GM18867 (cell line): ENCODE measurements around the gene OCLN.
"Not testable (repeated sequence)": the region's sequence is repeated elsewhere in the genome, so short reads cannot be mapped to it uniquely, and the experiment has no call there.

ENCODE experiments used
- ATAC-seq: cut with Tn5 transposase; IDR thresholded peaks from one replicate; pipeline ENCODE4 v1.9.1; 2021; ENCODE audit warnings: mild to moderate bottlenecking, moderate library complexity; ENCODE audit not compliant: unreplicated experiment

The OCLN gene

DNA sequence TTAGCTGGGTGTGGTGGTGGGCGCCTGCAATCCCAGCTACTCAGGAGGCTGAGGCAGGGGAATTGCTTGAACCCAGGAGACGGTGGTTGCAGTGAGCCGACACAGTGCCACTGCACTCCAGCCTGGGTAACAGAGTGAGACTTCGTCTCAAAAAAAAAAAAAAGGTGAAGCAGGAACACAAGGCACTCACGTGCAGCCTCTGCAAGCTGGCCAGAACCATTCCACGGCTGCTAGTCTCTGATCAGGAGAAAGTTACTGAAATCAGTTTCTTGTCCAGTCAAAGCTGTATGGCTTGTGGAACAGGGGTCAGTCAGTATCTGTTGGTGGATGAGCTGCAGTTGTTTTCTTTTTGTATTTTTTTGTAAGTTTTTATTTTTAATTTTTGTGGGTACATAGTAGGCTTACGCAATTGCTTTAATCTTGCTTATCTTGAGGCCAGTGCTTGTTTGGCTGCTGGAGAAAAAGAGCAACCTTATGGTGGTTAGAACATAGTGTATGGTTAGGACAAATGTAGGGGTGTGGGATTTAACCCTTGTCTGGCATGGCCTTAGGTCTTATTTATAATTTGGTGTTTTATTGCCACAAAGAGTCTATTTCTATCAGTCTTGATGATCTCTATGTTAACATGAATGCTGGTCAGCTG lies 34.7 kb downstream of the OCLN start:
- no peak for ATAC-seq

DNA sequence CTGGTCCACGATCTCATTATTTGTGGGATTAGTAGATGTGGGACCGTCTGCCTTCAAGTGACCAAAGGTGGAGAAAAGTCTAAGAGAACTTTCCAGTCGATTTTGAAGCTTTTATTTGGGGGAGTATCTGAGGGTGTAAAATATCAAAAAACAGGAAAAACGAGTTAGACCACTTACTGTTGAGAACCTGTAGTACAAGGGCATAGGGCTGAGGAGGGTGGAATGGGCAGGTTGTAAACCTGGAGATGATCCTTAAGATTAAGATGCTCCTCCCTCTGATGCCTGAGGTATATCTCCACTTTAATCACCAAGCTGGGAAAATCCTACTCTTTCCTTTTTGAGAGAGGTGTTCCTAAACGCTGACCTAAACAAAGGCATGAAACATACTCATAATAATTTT lies 35.4 kb downstream of the OCLN start:
- ATAC-seq: no peak

DNA sequence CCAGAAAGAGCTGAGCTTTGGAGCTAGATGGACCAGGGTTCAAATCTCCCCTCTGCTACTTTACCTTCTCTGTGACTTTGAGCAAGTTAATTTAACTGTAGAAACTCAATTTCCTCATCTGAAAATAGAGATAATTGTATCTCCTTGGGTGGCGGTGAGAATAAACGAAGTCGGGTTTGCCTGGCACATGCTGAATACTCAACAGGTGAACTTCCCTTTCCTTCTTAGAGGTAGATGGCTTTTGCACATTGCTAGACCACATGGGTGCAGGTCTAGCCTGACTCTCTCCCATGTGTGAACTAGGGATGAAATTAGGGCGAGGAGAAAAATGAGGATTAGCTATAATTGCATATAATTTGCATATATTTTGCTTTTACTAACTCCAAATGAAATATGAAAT lies 36.0 kb downstream of the OCLN start:
- no peak for ATAC-seq

DNA sequence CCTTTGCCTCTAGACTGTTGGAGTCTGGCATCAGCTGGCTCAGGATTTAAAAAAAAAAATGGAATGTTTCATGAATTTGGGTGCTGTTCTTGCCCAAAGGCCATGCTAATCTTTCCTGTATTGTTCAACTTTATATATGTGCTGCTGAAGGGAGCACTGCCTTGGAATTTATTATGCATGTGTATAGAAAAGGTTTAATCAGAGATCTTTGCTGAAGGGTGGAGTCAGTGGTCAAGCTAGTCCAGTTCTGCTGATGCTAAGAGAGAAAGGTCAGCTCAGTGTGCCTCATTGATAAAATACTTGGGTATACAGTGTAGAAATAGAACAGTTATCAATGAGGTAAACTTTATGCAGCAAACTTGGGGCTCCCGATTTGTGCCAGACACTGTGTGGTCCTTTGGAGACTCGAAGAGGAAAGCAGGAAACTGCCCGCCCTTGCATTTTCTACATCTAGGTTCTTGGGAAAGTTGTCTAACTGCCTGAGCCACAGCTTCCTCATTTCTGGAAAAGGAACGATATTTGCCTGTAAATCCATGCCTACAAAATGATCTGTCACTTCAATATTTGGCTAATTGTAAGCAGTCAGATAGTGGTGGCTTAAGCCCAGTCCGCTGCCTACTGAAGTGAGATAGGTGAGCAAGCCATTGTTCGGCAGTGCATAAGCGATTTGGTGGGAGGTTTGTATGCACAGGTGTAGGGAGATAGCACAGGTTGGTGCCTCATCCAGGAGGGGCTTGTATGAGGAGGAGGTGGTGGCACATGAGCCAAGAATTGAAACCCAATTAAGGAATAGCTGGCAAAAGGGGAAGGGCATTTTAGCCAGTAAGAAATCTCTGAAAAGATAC lies 38.2 kb downstream of the OCLN start:
- ATAC-seq: no peak

DNA sequence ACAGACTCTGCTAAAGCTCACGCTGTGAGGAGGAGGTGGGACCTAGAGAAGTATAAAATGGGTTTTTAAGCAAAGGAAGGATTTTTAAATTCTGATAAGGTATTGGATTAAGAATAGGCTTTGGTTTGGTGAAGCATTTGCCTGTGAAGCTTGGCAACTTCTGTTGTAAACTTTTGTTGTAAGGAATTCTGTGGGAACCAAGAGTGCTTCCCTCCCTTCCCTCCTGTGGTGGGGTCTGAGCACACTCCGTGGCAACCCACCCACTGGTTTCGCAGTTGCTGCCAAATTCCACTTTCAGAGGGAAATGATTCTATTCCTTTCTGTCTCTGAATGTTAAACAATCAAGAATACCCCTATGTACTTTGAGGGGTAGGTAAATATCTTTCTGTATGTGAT lies 38.8 kb downstream of the OCLN start:
- no peak for ATAC-seq

DNA sequence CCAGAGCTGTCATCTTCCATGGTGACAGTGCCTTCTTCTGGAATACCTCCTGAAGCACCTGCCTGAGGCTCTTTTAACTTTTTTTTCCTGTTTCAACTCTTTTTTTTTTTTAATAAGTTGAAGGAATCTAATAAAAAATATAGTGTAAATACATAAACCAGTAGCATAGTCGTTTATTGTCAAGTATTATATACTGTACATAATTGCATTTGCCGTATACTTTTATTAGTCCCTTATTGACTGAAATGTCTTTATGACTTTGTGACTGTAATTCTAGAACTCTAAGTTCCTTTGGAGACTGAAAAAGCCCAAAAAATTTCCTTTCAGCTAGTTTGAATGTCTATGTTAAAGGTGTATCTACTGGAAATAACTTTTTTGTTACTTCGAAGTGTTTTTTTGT lies 45.3 kb downstream of the OCLN start:
- not testable (repeated sequence) for ATAC-seq

DNA sequence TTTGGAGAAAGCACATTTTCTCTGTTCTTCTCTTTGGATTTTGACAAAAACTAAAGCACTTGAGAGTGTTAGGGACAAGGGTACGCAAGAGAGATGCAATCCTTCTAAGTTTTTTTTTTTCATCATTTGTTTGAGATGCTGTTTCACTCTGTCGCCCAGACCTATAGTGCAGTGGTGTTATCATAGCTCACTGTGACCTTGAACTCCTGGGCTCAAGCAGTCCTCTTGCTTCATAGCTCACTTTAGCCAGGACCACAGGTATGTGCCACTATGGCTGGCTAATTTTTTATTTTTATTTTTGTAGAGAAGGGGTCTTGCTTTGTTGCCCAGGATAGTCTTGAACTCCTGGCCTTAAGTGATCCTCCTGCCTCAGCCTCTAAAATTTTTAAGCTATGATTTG lies 46.1 kb downstream of the OCLN start:
- ATAC-seq: not testable (repeated sequence)

DNA sequence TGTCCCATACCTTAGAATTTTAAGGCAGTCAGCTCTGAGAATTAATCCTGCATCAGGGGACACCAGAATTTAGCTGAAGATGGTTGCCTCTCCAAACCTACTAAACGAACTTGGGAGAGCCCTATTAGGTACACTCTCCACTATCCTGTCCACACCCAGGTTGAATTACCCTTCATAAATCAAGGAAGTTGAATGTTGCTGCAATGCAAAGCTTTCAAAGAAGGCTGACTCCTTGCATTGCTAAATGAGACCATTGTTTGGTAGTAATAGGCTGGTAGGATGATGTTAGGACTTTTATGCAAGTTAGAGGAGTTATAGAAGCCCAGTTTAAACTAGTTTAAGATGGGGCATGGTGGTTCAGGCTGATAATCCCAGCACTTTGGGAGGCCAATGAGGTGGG lies 48.8 kb downstream of the OCLN start:
- not testable (repeated sequence) for ATAC-seq

DNA sequence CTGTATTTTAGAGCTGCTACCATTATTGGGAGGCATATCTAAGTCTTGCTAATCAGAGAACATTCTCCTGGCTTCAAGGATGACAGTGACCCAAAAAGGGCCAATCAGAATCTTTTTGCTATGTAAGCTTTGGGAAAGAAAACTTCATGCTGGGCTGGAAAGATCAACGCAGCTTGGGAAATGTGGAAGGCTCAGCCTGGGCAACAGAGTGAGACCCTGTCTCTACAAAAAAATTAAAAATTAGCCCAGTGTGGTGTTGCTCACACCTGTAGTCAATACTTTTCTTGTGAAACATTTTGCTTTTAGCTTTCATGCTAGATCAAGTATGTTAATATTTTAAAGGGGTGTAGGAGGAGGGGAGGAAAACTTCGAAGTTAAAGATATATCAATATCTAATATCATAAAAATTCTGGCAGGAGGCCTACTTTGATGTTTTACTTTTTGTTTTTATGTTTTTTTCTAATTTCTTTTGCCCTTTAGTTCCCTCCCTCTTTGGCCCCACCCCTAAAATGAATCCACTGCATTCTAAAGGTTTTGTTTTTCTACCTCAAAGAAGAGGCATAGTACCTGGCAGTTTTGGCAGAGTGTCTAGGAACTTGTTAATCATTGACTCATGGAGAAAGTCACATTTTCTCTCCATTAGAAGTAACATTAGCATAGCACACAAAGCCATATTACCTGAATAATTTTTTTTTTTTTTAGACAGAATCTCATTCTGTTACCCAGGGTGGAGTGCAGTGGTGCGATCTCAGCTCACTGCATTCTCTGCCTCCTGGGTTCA lies 50.4 kb downstream of the OCLN start:
- not testable (repeated sequence) for ATAC-seq

DNA sequence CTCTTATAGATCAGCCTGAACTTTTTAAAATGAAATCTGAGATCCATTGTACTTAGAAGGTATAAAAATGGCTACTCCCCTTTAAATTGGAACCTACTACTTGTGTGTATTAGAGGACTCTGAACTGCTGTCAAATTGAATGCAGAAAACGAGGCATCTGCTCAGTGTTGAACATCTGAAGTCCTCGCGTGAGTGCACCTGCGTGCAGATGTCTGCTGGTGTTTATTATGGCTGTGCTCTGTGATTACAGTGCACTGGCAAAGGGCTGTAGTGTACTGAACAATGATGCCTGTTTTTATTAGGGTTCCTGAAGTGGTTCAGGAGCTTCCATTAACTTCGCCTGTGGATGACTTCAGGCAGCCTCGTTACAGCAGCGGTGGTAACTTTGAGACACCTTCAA lies 52.0 kb downstream of the OCLN start:
- not testable (repeated sequence) for ATAC-seq

DNA sequence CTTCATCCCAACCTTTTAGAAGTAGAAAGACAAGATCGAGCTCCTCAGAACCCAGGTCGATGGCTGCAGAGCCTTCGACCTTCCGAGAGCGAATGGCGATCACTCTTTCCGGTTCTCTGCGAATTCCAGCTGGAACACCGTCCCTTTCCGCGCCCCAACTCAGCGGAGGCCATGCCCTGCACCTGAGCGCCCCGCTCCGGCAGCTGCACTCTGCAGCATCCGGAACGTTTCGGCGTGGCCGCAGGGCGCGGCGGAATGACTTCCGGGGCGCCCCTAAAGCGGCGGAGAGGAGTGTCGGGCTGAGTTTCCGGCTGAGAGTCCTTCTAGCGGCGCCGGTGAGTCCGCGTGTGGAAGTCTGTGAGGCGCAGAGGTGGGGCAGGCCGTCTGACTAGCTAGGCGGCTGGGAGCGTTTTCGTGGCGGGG lies 67.3 kb downstream of the OCLN start, which contains the start of gene GTF2H2C:
TSS of gene GTF2H2C (plus strand) at position 284 of the 423 bp plus-strand sequence. CDS start 4,942 bp downstream, outside the sequence.
- ATAC-seq: peak; percentile 98

DNA sequence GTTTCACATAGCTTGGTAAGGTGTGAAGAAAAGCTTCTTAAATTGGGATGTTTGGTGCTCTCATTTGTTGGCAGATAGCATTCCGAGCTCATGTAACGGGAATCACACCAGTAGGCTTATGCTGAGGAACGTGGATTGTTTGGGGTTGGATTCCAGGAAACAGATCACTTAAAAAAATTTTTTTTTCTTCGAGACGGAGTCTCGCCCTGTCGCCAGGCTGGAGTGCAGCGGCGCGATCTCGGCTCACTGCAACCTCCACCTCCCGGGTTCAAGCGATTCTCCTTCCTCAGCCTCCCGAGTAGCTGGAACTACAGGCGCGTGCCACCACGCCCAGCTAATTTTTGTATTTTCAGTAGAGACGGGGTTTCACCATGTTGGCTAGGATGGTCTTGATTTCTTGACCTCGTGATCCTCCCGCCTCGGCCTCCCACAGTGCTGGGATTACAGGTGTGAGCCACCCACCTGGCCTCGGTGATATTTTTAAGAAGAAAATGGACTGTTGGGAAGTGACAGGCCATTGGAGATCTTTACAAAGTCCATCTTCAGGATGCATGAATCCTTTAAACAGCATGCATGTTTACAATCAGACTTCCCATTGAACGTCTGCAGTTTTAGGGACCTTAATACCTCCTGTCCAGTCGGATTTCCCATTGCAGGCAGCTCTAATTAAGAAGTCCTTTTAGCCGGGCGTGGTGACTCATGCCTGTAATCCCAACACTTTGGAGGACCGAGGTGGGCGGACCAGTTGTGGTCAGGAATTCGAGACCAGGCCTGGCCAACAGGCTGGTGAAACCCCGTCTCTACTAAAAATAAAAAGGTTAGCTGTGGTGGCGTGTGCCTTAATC lies 68.2 kb downstream of the OCLN start:
- ATAC-seq: not testable (repeated sequence)

DNA sequence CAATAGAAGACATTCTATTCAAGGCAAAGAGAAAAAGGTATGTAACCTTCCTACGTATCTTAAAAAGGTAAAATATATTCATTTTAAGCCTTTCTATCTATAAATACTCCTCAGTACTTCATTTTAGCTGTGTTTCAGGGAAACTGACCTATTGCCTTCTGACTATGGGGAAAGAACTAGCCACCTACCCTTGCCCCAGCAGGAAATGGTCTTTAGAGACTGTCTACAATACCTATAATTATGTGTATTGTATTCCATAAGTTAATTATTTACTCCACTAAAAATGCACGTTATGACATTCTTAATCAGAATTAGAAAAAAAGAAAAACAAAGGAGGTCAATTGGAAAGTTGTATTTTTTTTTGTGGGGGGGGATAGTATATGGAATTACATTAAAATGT lies 73.6 kb downstream of the OCLN start:
- not testable (repeated sequence) for ATAC-seq

DNA sequence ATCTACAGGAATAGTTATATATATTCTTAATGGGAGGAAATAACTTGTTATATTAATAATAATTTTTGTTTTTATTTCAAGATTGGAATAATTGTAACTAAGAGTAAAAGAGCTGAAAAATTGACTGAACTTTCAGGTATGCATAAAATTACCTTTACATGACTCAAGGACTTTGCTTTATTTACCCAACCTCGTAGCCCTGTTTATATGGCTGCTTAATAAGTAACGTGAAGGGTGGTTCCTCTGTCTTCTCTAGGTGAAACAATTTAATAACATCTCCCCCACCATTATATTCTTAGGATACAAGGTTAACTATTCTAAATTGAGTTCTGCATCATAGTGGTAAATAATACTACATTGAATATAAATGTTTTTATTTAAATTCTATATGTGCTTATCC lies 75.5 kb downstream of the OCLN start:
- ATAC-seq: not testable (repeated sequence)

DNA sequence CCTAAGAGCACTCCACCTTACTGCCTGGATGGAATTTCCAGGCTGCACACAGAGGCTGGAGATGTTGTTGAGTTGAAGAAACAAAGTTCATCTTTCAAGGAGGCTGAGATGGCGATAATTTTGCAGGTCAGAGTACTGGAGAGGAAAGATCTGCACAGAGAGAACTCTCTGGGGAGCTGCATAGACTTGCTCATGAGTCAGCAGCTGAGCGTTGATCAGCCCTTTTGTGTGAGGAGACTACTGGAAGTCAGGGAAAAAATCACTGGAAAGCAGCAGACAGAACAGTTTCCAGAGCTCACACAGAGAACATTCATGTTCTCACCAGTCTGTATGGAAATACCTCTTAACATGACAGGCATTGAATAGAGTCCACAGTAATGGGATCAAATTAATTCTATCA lies 90.8 kb downstream of the OCLN start:
- ATAC-seq: not testable (repeated sequence)

DNA sequence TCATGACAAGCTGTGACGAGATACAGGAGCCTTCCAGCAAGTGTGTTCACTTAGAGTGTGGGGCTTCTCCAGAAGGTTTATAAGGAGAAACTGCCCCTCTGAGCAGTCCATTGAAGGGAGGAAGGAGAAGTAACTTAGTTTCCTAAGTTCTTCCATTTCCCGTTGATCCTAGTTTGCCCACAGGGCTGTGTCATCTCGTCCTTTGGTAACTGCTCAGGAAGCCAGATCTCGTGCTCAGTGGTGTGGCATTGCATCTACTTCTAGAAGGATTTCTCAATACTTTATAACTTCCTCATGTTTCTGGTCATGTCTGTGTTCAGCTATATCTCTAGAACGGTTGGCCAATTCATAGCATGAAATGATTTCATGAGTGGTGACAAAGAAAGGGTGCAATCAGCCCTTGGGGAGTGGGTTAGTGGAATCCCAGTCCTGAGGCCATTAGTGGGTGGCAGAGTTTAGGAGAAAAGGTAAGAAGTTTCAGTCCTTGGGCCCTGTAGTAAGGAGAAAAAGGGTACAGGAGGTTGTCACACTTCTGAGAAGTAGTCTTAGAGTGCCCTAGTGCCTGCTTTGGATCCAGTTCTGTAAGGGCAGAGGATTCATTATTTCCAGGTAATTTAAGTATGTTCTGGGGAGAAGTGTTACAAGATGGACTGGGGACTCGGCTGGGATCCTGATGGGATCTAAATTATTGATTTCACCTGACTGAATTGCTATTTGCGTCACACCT lies 103.7 kb downstream of the OCLN start:
- not testable (repeated sequence) for ATAC-seq

DNA sequence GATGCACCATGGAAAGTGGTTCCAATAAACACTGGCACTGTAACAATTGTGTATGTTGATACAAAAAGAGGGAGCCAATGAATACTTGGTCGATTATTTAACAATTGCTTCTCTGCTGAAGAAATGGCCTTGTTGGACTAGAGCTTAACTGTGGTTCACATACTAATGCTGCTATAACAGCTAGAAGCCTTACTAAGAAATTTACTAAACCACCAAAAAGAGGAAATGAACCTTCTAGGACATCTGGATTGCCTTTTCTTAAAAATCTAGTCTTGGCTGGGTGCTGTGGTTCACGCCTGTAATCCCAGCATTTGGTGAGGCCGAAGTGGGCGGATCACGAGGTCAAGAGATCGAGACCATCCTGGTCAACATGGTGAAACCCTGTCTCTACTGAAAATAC lies 109.4 kb downstream of the OCLN start:
- ATAC-seq: peak; percentile 78

DNA sequence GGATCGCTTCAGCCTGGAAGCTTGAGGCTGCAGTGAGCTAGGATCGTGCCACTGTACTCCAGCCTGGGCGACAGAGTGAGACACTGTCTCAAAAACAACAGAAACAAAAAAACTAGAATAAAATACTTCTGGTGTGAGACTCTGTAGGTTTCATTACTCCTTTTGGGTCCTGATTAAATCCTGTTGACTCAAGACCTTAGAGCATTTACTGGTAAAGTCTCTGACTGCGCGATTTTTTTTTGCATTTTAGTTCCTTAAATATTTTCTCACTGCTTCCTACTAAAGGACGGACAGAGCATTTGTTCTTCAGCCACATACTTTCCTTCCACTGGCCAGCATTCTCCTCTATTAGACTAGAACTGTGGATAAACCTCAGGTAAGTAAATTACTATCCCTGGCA lies 114.2 kb downstream of the OCLN start:
- ATAC-seq: not testable (repeated sequence)
